GM12892 (cell line): Measurements from ENCODE around the gene BMP5.

ENCODE experiments used
- DNase-seq: peaks from one replicate; pipeline ENCODE4 v3.0.0; 2011; ENCODE audit not compliant: insufficient read length
- FAIRE-seq: peaks from 2 replicates; lab custom pipeline; 2011; peaks lifted over from hg19 to GRCh38; lab: Jason Lieb, UNC
- POLR2A ChIP-seq: IDR thresholded peaks from 2 replicates; pipeline ENCODE4 v1.6.1; 2011; ENCODE audit warnings: low read depth, low read length, control low read depth
- POLR2AphosphoS5 ChIP-seq: IDR thresholded peaks from 2 replicates; pipeline ENCODE4 v1.6.1; 2011; ENCODE audit warnings: low read depth, low read length, control low read depth
- TAF1 ChIP-seq: IDR thresholded peaks from 2 replicates; pipeline ENCODE4 v1.6.1; 2011; ENCODE audit warnings: low read depth, mild to moderate bottlenecking, control low read depth, low read length, borderline replicate concordance

Gene BMP5

GRCh38 chr6:55895972-55896730 is 20.8 kb upstream of the BMP5 start:
- no peak for FAIRE-seq

GRCh38 chr6:55892749-55893357 is 17.5 kb upstream of the BMP5 start:
- no peak for DNase-seq
- FAIRE-seq: no peak
- TF ChIP-seq TAF1 (no peak), POLR2A (no peak)

More at GRCh38 chr6:55895972-55896730, 20.8 kb upstream of the BMP5 start:
- DNase-seq: no peak
- TF ChIP-seq POLR2A (no peak), TAF1 (no peak), POLR2AphosphoS5 (no peak)

- FAIRE-seq (no peak), DNase-seq (no peak)
- TF ChIP-seq POLR2A: no peak
- no peak for TF ChIP-seq POLR2AphosphoS5
- no peak for TF ChIP-seq TAF1
Measured at GRCh38 chr6:55888917-55889316, 13.5 kb upstream of the BMP5 start.

- TF ChIP-seq POLR2A (no peak), TAF1 (no peak), POLR2AphosphoS5 (no peak)
- FAIRE-seq: no peak
- DNase-seq: no peak
Measured at GRCh38 chr6:55886185-55886836, 10.9 kb upstream of the BMP5 start.

- FAIRE-seq (no peak), DNase-seq (no peak)
- TF ChIP-seq POLR2A (no peak), POLR2AphosphoS5 (no peak), TAF1 (no peak)
Measured at GRCh38 chr6:55882718-55883569, 7.6 kb upstream of the BMP5 start.

- no peak for DNase-seq
- TF ChIP-seq TAF1: no peak
- no peak for TF ChIP-seq POLR2AphosphoS5
- TF ChIP-seq POLR2A: no peak
- FAIRE-seq: no peak
Measured at GRCh38 chr6:55877283-55877682, 1.9 kb upstream of the BMP5 start.

GRCh38 chr6:55874316-55874715 is 1.1 kb downstream of the BMP5 start:
- FAIRE-seq: no peak
- DNase-seq: no peak
- TF ChIP-seq POLR2A (no peak), TAF1 (no peak), POLR2AphosphoS5 (no peak)

- TF ChIP-seq POLR2AphosphoS5: no peak
- no peak for TF ChIP-seq TAF1
- FAIRE-seq: no peak
- DNase-seq: no peak
Measured at GRCh38 chr6:55872866-55873265, 2.5 kb downstream of the BMP5 start.

- DNase-seq (no peak), FAIRE-seq (no peak)
- TF ChIP-seq POLR2AphosphoS5 (no peak), TAF1 (no peak), POLR2A (no peak)
Measured at GRCh38 chr6:55870181-55870813, 5.1 kb downstream of the BMP5 start.

GRCh38 chr6:55869674-55870073 is 5.7 kb downstream of the BMP5 start:
- TF ChIP-seq POLR2A (no peak), POLR2AphosphoS5 (no peak), TAF1 (no peak)
- FAIRE-seq (no peak), DNase-seq (no peak)
